Measurements from ENCODE around the gene NLRC4.

DNA sequence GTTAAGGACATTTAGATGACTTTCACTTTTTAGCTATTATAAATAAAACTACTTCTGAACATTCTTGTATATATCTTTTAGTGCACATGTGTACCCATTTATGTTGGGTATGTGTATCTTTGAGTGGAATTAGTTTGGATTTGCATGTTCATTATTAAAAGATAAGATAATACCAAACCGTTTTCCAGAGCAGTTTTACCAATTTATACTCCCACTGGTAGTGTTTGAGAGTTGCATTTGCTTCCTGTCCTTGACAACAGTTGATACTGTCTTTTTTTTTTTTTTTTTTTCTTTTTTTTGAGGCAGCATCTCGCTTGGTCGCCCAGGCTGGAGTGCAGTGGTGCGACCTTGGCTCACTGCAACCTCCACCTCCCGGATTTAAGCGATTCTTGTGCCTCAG is 75.7 kb downstream of the NLRC4 start:
- no peak for TF ChIP-seq POLR2A (IDR thresholded peaks at IDR 0.05)
- no peak for TF ChIP-seq CTCF (IDR thresholded peaks at IDR 0.05)
- no peak for TF ChIP-seq POLR2AphosphoS5 (IDR thresholded peaks at IDR 0.05)
- no peak for TF ChIP-seq EP300 (IDR thresholded peaks at IDR 0.05)
